Colon (tissue), 2 donors: ENCODE data around the gene SMIM38.

Experiments used
- FAIRE-seq: peaks from 2 replicates; lab custom pipeline; 2012; peaks lifted over from hg19 to GRCh38; lab: Jason Lieb, UNC
- donor health status: control.
- donor health status: control.

SMIM38 gene

GRCh38 chr11:69186316-69187260, 30.9 kb downstream of the SMIM38 start:
- FAIRE-seq = no peak

- FAIRE-seq = no peak
Measured at GRCh38 chr11:69187540-69188065, 31.9 kb downstream of the SMIM38 start.

- FAIRE-seq = no peak
Measured at GRCh38 chr11:69189059-69189458, 33.3 kb downstream of the SMIM38 start.

- no peak for FAIRE-seq
Measured at GRCh38 chr11:69190796-69191536, 35.2 kb downstream of the SMIM38 start.

GRCh38 chr11:69192301-69192721, 36.6 kb downstream of the SMIM38 start:
- FAIRE-seq = no peak

GRCh38 chr11:69193151-69193550, 37.4 kb downstream of the SMIM38 start:
- no peak for FAIRE-seq

GRCh38 chr11:69193629-69194028, 37.9 kb downstream of the SMIM38 start:
- no peak for FAIRE-seq

- FAIRE-seq = no peak
Measured at GRCh38 chr11:69194396-69194795, 38.7 kb downstream of the SMIM38 start.

- FAIRE-seq = no peak
Measured at GRCh38 chr11:69194956-69195355, 39.2 kb downstream of the SMIM38 start.

- no peak for FAIRE-seq
Measured at GRCh38 chr11:69195824-69196782, 40.4 kb downstream of the SMIM38 start.

- no peak for FAIRE-seq
Measured at GRCh38 chr11:69196783-69197169, 41.0 kb downstream of the SMIM38 start.

- no peak for FAIRE-seq
Measured at GRCh38 chr11:69198891-69199582, 43.3 kb downstream of the SMIM38 start.

GRCh38 chr11:69199583-69200315, 44.0 kb downstream of the SMIM38 start:
- no peak for FAIRE-seq

GRCh38 chr11:69200331-69201065, 44.8 kb downstream of the SMIM38 start:
- no peak for FAIRE-seq

GRCh38 chr11:69201066-69201365, 45.3 kb downstream of the SMIM38 start:
- FAIRE-seq = no peak

GRCh38 chr11:69201764-69202370, 46.1 kb downstream of the SMIM38 start:
- no peak for FAIRE-seq

- no peak for FAIRE-seq
Measured at GRCh38 chr11:69202511-69203221, 46.9 kb downstream of the SMIM38 start.

- FAIRE-seq = no peak
Measured at GRCh38 chr11:69203381-69203780, 47.6 kb downstream of the SMIM38 start.

GRCh38 chr11:69203901-69204245, 48.1 kb downstream of the SMIM38 start:
- no peak for FAIRE-seq
